Embryonic facial prominence (tissue), 1 donor: ENCODE data around the gene ADAMTSL3.
"Not testable (repeated sequence)": the region's sequence is repeated elsewhere in the genome, so short reads cannot be mapped to it uniquely, and the experiment has no call there.

Experiments used
- DNase-seq: peaks from one replicate; pipeline ENCODE4 v3.0.0-alpha.2; 2016; ENCODE audit errors: extremely low spot score

Gene ADAMTSL3

GRCh38 chr15:83702314-83702713, 48.4 kb downstream of the ADAMTSL3 start:
- not testable (repeated sequence) for DNase-seq

GRCh38 chr15:83708328-83708727, 54.4 kb downstream of the ADAMTSL3 start:
- no peak for DNase-seq

DNA sequence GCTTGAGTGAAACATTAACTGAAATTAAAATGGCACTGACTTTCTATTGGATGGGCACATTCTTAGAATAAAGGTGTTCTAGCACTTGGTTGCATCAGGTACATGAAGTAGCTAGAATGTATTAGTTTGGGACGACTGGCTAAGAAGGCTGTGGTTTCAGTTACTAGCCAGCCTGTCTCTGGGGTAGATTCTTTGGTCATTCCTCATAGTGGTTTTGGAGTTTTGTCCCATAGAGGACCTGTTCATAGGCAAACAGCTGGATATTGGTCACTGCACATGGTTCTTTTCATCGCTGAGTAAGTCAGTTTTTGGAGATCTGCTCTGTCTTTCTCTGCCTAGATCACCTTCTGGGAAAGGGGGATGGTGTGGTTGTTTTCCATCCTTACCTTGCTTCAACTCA, 55.3 kb downstream of the ADAMTSL3 start:
- DNase-seq: no peak

- no peak for DNase-seq
Observed at GRCh38 chr15:83709811-83710210, 55.9 kb downstream of the ADAMTSL3 start.

DNA sequence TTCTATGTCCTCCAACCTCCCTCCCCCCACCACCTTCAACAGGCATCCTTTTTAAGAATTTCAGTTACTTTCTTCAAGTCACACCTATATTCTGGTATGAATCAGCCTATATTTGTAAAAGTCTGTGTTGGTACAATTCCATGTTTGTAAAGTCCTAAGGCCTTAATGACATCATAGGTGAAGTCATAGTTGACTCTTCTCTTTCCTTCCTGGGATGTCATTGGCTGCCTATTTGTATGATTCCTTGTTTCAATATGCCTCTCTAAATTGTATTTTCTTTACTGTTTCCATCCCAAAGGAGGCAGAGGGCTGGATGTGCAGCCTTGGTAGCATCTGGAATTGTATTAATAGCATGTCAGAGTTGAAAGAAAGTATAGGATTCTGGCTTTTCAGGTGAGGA, 56.5 kb downstream of the ADAMTSL3 start:
- no peak for DNase-seq

GRCh38 chr15:83711236-83711635, 57.3 kb downstream of the ADAMTSL3 start:
- no peak for DNase-seq

DNA sequence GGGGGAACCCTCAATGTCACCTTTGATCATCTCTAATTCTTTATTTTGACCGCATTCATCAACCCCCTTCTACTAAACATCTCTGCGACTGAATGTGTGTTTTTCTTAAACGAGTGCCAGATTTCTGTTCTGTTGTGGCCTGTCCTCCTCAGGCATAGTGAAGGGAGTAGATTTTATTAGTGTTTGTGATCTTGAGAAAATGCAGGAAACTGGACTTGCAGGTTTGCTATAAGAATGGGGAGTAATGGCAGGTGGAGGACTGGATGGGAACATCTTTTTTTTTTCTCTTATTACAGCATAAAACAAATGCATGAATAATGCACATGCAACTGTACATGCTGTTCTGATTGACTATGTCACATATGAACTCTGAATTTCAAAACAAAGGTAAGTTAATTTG, 59.3 kb downstream of the ADAMTSL3 start:
- no peak for DNase-seq

DNA sequence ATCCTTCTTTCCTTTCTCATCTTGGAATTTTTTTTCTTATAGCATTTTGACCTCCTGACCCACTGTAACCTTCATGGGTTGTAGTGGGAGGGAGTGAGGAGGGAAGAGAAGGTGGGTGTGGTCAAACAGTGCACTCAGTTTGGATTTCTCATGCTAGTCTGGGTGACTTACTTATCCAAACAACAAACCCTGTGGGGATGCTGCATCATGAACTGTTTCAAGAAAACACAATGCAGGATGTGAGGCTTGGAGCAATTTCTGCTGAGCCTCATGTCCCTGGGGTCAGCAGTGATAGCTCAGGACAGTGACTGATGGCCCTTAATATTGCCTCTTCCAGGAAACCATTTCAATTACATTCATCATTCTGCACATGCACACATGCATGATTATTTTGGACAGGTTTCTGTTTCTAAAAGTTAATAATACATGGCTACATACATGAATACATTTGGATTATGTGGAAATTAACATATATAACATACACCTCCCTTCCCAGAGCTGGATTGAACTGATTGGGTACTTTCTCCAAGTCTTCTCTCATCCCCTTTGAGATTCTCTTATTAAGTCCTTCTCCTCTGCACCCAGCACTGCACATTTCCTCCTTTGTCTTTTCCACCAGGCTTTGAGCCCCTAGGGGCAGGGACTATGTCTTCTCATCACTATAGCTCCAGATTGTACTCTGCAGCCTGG, 61.2 kb downstream of the ADAMTSL3 start:
- no peak for DNase-seq

- DNase-seq: no peak
Observed at GRCh38 chr15:83716605-83717004, 62.7 kb downstream of the ADAMTSL3 start.

GRCh38 chr15:83717010-83717409, 63.1 kb downstream of the ADAMTSL3 start:
- no peak for DNase-seq

DNA sequence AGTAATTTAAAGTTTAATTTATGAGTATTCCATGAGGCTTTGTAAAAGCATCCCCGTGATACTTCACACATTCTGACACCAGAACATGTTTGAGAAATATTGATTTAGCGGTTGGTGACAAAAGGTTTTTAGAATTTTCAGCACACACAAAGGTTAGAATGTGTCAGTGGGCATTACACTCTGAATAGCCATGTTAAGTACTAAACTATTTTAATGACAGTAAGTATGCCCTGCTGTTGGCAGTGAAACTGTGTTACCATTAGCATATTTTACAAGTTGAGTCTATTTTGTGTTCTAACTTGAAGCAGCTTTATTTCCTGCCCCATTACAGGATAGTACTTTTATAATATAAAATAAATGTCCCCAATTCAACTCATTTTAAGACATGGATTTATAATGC, 66.5 kb downstream of the ADAMTSL3 start:
- DNase-seq: no peak

GRCh38 chr15:83721031-83721430, 67.1 kb downstream of the ADAMTSL3 start:
- no peak for DNase-seq

DNA sequence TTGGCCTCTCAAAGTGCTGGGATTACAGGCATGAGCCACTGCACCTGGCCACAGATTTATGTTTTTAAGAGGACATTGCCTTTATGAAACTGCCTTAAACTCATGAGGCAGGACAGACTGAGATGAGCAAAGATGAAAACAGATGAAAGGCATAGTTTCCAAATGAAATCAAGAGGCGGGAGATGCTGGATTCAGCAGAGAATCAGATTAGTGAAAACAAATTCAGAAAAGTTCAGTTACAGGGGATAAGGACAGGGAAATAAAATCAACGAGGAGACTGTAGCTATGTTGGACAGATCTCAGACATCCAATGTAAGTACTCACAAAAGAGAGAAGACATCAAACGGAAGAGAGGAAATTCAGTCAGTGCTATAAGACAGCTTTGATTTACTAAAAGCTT, 68.1 kb downstream of the ADAMTSL3 start:
- no peak for DNase-seq

DNA sequence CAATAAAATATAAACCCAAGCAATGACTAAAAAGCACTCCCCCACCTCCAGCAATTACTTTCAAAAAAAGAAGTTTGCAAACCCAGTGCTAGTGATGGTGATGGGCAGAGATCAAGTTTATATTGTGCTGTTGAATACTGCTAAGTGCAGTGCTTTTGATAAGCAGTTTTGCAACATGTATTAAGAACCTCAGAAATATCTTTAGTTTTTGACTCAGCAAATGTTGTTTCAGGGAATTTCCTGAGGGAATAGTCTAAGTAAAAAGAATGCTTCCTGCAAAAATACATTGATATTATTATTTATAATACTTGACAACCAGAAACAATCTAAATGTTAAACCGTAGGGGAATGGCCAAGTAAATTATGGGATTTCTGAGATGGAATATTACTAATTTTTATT, 69.3 kb downstream of the ADAMTSL3 start:
- DNase-seq: no peak

DNA sequence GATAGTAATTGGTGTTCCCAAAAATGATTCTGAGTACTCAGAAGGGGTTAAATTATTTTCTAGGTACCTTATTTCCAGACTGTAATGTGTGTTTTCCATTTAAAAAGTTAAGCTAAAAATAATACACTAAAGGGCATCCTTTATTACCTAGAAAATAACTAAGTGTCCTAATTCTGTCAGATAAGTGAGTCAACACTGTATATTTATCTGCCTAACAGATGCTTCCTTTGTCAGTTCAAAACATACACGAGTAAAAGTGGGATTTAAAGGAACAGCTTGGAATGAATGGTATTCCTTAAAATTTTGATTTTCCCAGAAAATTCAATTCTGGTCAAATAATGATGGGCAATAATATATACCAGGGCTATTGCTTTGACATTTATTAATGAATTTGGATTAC, 78.3 kb downstream of the ADAMTSL3 start:
- no peak for DNase-seq

- DNase-seq: no peak
Observed at GRCh38 chr15:83732770-83733169, 78.8 kb downstream of the ADAMTSL3 start.

GRCh38 chr15:83733206-83733605, 79.3 kb downstream of the ADAMTSL3 start:
- DNase-seq: no peak

DNA sequence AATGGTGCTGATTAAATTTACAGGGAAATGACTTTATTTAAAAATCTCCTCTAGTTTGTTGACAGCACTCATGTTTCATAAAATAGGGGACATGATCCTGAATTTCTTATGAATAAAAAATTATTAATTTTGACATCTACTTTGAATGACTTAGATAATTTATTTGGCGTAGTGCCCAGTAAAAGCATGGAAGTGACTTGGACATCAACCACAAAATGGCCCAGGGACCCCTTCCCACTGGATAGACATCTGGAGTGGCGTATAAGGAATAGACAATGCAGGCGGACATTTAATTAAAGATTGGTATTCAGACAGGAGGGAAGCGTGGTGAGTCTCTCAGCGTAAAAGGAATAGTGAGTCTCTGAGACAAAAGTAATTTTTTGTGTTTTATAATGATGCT, 79.8 kb downstream of the ADAMTSL3 start:
- no peak for DNase-seq

- DNase-seq: no peak
Observed at GRCh38 chr15:83734487-83734886, 80.6 kb downstream of the ADAMTSL3 start.

DNA sequence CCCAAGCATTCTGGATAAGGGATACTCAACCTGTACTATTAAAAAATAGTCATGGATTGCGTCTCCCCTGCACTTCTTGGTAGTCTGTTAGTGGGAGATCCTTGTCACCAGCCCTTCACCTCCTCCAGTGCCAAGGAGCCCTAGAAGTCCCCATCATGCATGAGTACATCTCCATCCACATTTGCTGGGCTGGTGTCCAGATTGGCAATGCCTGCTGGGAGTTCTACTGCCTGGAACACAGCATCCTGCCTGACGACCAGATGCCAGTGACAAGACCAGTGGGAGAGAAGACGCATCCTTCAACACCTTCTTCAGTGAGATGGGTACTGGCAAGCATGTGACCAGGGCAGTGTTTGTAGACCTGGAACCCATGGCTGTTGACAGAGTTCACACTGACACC, 85.7 kb downstream of the ADAMTSL3 start:
- no peak for DNase-seq

DNA sequence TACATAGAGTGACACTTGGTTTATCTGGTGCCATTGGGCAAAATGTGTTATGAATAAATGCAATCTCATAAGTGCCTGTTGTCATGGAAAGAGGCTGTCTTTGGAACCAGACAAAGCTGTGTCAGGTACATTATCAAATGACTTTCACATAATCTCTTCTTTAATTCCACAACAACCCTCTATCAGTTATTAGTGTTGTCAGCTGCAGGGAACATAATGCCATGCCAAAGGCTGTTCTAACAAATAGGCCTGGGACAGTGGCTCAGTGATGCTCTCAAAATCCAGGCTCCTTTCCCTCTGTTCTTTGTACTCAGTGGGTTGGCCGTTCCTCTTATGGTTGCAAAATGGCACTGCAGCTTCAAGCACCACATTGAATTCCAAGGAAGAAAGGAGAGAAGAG, 91.8 kb downstream of the ADAMTSL3 start:
- no peak for DNase-seq

GRCh38 chr15:83746231-83746630, 92.3 kb downstream of the ADAMTSL3 start:
- DNase-seq: no peak

- DNase-seq: no peak
Observed at GRCh38 chr15:83747050-83747717, 93.3 kb downstream of the ADAMTSL3 start.

DNA sequence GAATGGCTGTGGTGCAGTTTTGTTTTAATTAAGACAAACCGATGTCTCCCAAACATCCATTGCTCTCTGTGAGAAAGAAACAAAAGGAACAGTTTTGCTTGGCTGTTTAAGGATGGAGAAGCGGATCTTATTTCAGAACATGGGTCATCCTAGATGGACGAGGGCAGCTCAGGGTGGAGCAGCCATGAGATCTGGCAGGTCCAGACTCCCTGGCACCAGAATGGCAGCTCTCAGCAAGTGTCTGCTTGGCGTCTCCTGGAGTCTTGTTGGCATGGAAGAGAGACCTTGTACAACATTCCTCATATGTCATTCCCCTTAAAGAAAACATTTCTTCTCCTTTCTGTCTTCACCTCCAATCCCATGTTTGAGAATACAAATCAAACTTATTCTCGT, 93.8 kb downstream of the ADAMTSL3 start:
- no peak for DNase-seq
